TTC549 (cell line): Measurements from ENCODE around the gene POLE.

Experiments
- FAIRE-seq: peaks from 2 replicates; lab custom pipeline; 2012; peaks lifted over from hg19 to GRCh38; lab: Jason Lieb, UNC

The POLE gene

DNA sequence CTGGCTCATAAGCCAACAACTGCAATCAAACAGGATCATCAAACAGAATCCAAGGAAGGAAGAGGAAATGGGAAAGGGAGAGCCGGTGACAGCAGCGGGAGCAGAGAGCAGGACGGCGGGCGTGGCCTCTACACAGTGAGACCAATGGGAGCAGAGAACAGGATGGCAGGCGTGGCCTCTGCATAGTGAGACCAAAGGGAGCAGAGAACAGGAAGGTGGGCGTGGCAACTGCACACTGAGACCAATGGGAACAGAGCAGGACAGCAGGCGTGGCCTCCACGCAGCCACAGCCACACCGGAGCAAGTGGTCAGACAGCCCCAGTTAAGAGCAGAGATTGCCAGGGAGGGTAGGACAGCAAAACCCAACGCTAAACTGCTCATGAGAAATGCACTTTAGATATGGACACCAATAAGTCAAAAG, 93.2 kb downstream of the POLE start:
- FAIRE-seq, result peak; percentile 93

DNA sequence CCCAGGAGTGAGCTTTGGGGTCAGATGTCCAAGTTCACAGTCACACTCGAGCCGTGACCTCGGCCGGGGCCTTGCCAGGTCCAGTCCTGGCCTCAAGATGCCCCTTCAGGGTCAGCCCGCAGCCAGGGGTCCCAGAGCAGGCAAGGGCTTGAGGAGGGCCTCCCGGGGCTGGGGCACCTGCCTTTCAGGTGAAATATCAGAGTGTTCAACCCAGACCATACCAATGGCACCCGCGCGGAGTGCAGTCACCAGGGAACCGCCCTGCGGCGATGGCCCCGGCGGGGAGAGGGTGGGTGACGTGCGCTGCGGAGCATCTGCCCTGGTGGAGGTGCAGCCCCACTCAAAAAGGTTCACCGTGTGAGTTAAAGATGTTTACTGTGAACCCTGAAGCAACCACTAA, 93.6 kb downstream of the POLE start:
- no peak for FAIRE-seq

DNA sequence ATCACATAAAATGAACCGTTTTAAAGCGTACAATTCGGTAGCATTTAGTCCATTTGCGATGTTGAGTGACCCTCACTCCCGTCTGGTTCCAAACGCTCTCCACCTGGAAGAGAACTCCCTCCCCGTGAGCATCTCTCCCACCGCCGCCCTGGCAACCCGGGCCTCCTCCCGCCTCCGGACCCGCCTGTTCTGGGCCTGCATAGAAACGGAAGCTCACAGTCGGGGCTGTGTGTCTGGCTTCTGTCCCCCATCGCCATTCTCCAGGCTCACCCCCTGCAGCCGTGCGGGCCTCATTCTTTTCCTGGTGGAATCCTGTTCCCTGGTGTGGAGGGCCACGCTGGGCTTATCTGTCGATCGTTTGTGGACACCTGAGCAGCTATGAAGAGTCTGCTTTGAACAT, 94.1 kb downstream of the POLE start:
- FAIRE-seq, result no peak

DNA sequence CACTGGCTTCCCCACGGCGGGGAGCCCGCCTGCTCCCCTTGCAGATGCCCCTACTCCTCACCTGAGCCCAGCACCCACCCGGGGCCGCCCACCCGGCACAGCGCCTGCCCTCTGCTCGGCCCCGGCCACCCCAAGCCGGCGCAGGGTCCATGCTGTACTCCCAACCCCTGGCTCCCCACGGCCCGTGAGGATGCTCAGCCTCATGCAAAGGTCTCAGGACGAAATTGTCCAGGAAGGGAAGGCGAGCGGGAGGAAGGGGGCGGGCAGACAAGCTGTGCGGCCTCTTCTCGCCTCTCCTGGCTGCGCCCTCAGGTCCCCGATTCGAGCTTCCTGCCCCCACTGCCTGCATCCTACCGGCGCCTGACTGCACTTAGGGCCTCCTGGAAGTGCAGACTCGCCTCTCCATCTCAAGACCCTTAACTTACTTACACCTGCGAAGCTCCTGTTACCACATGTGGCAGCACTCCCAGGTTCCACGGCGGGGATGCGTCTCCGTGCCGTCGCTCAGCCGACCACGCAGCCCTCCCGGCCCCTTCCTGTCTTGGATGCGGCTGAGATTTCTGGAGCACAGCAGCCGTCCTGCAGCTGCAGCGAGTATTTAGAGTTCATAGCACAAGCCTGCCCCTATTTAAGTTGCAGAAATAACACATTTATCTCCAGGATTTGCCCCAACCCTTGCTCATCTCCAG, 94.7 kb downstream of the POLE start:
- no peak for FAIRE-seq

DNA sequence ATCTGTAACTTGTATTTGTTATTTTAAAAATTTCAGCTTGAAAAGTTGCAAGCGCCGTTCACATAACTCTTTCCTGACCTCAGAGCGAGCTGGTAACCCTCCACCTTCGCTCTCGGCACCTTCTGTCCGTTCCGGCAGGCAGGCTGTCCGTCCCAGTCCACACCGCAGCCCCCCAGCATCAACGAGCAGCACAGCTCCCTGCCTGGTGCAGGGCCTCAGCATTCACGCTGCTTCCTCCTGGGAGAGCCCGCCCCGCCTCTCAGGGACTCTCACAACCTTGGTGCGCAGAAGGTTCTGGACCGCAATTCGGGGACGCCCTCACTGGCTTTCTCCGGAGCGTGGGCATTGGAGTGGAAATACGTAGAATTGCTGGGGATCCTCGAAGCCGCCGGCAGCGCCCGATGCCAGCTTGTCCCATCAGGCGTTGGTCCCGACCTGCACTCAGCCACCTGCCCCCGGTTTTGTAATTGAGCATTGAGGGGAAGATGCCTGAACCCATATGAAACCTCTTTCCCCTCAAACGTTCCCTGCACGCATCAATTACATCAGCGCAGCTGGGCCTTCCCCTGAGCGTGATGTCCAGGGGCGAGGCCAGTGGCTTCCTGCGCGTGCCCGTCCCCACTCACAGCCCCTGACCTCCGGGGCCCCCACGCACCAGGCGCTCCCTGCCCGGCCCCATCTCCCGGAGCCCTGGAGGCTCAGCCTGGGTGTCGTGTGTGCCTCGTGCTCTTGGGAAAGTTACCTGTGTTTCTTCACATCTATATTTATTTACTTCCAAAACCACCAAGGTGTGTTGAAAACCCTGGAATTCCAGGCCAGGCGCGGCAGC, 95.8 kb downstream of the POLE start:
- no peak for FAIRE-seq

DNA sequence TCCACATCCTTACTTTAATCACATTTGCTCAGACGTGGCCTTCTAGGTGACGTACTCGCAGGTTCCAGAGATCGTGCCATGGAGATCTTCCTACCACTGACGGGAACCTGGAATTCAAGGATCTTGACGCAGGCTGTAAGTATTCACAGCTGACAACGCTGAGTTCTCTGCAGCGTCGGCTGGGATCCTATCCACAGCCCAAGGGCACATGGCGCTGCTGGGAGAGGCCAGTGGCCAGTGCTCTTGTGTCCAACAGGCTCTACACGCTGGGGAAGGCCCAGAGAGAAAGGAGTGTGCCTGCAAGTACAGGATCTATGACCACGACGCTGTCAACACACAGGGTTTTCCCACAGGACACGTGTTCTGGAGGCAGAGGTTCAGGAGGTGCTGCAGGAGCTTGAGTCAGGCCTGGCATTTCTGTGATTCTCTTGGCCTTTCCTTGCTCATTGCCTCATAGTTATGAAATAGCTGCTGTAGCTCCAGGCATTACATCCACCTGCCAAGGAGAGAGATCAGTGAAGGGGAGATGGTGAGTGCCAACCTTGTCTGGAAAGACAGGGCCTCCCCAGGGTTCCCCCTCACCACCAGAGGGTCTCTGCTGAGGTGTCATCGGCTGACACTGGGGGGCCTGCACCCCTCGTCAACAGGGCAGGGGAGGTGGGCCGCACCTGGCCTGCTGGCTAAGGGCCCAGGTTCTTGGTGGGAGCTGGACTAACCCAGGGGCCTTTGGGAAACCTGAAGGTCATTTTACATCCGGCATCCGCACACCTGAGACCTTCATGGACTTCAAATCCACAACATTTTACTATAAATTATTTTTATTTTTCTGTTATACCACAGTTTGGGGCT, 98.1 kb downstream of the POLE start:
- FAIRE-seq, result no peak

DNA sequence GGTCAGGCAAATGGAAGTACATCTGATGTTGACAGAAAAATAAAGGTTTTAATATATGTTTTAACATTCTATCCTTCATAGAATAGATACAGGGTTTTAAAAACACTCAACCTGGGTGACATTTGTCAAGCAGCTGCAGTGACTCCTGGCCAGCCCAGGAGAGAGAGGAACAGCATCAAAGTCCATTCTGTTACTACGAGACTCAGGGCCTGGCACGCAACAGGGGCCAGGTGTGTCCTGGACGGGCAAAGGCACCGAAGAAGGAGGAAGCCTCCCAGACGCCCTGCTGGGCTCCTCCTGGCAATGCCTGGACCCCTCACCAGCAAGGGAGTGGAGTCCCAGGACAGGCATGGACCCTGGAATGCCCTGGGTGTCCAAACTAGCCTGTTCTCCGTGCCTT, 98.8 kb downstream of the POLE start:
- FAIRE-seq, result no peak

DNA sequence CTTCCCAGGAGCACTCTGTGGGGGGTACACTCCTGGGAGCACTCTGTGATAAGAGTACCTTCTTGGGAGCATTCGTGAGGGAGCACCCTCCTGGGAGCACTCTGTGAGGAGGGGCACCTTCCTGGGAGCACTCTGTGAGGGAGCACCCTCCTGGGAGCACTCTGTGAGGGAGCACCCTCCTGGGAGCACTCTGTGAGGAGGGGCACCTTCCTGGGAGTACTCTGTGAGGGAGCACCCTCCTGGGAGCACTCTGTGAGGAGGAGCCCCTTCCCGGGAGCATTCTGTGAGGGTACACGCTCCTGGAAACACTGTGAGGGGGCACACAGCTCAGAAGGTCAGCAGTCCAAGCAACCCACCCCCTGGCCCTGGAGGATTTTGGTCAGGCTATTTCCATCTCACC, 99.4 kb downstream of the POLE start:
- no peak for FAIRE-seq

DNA sequence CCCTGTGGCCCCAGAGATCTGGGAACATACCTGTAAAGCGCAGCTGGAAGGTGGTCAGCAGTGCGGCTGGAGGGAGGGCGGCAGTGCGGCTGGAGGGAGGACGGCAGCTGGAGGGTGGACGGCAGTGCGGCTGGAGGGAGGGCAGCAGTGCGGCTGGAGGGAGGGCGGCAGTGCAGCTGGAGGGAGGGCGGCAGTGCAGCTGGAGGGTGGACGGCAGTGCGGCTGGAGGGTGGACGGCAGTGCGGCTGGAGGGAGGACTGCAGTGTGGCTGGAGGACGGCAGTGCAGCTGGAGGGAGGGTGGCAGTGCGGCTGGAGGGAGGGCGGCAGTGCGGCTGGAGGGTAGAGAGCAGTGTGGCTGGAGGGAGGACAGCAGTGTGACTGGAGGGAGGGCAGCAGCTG, 100.2 kb downstream of the POLE start:
- FAIRE-seq, result no peak

DNA sequence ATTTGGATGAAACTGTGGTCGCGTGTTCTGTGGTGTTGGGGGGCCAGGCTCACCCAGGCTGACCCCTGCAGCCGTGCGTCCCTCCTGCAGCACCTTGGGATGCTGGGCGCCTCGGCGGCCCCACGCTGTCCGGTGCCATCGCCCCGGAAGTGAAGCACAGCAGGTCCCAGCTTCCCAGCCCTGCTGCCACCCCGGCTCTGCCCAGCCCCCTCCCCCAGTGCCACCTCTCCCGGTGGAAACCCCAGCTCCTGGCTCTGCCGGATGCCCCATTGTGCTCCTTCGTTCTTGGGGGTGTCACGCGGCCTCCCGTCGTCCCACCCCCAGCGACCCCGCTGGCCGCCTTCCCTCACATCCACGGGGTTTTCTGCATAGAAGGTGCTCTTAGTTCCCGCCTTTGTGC, 102.0 kb downstream of the POLE start:
- FAIRE-seq, result no peak

DNA sequence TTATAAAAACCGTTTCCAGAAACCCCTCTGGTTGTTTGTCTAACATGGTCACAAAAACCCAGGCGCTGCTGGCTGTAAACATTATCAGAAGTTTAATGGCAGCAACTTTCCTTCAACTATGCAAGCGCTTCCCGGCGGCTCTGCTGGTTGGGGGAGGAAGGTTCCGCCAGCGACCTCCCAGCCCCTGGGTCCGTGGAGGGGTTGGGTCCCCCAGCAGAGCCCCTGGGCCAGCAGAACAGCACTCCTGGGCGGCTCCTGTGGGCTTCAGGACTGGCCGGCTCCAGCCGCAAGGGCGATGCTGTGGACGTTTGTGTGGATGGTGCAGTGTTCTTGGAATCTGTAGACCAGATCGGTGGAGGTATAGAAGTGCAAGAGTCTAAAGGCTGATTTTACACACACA, 102.7 kb downstream of the POLE start:
- FAIRE-seq, result no peak

DNA sequence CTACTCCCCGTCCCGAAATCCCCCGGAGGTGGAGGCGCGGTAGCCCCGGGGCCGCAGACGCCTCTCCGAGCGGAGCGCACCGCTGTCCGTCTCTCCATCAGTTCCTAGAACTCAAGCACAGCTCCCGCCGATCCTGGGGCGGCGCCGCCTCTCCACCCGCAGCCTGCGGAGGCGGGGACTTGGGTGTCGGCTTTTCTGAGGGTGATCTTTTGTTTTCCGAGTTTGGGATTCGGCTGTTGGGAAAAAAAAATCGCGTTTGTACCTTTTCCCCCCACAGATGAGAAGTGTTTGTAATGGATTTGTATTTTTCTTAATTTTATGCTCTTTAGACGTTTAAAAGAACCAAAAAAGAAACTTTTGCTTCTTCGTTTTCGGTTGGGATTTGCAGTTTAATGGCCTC, 103.4 kb downstream of the POLE start:
- no peak for FAIRE-seq

DNA sequence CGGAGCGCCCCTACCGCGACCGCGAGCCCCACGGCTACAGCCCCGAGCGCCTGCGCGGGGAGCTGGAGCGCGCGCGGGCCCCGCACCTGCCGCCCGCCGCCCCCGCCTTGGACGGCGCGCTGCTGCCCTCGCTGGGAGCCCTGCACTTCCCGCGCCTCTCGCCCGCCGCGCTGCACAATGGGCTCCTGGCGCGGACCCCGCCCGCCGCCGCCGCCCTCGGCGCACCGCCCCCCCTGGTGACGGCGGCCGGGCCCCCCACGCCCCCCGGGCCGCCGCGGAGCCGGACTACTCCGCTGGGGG, 103.8 kb downstream of the POLE start:
- FAIRE-seq, result no peak

DNA sequence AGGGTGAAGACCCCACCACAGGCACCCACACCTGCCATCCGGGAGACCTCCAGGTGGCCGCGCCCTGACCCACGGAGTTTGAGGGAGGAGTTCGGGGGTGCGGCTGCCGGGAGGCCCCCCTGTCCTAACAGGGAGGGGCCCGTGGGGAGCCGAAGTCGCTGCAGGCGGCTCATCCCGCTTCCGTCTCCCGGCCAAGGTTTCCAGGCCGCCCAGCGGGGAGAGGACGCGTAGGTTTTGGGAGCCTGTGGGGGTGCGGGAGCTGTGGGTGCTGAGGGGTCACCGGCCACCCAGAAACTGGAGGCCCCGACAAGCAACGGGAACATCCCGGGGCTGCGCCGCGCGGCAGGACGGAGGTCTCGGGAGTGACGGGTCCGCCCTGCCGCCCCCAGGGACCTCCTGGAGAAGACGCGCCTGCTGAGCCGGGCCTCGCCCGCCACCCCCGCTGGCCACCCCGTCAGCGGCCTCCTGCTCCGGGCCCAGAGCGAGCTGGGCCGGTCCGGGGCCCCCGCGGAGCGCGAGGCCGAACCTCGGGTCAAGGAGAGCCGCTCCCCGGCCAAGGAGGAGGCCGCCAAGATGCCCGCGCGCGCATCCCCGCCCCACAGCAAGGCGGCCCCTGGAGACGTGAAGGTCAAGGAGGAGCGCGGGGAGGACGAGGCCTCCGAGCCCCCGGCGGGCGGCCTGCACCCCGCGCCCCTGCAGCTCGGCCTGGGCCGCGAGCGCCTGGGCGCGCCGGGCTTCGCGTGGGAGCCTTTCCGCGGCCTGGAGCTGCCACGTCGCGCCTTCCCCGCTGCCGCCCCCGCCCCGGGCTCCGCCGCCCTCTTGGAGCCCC, 104.3 kb downstream of the POLE start:
- FAIRE-seq, result no peak

DNA sequence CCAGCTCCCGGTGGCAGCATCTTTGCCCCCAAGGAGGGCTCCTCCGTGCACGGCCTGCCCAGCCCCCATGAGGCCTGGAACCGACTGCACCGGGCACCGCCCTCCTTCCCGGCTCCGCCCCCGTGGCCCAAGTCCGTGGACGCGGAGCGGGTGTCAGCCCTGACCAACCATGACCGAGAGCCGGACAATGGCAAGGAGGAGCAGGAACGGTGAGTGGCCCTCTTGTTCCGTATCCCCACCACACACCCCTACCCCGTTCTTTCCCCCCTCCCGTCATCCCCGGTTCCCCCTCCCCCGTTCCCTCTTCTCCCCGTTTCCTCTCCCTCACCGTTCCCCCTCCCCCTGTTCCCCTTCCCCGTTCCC, 105.1 kb downstream of the POLE start:
- FAIRE-seq, result no peak

DNA sequence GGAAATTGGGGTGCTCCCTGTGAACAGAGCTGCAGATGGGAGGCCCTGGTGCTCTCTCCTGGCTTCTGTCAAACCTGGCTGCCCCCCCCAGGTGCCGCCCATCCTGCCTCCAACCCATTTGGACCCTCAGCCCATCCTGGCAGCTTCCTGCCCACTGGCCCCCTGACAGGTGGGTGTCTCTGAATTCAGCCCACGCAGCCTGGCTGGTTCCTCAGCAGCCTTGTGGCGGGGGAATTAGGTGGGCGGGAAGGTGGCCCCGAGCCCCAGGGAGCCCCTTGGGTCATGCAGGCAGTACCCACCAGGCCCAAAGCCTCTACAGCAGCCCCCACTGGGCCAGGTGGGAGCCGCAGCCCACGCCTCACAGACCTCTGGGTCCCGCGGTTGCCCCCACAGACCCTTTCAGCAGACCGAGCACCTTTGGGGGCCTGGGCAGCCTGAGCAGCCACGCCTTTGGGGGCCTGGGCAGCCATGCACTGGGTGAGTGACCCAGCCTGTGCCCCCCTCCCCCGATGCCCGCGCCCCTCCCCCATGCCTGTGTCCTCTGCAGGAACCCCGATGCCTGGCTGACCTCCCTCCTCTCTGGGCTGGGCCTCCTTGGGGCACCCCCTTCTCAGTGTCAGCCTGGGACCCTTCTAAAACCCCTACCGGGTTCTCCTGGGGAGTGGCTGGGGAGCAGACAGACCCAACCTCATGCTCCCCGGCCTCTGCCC, 105.6 kb downstream of the POLE start:
- no peak for FAIRE-seq

DNA sequence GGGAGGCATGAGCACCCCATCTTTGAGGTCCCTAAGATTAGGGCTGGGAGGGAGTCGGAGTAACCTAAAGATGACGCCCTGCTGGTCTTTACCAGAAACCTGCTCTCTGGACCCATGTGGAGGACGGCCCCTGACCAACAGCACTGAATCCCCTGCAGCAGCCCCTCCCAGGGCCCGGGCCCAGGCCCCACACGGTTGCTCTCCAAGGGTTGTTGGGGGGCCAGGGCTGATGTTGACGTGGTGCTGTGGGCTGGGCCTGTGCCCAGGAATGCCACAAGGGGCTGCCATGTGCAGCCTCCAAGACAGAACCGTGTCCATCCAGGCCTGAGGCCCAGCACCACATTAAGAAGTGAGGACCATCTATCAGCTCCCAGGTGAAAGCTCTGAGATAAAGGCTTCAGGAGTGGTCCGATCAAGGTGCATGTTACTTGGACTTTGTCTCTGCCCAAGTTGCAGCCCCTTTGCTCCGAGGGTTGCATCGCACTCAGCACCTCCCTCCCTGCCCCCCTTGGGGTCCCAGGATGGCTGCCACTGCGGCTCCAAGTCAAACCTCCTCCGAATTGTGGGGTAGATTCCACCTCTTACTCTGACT, 106.3 kb downstream of the POLE start:
- no peak for FAIRE-seq

DNA sequence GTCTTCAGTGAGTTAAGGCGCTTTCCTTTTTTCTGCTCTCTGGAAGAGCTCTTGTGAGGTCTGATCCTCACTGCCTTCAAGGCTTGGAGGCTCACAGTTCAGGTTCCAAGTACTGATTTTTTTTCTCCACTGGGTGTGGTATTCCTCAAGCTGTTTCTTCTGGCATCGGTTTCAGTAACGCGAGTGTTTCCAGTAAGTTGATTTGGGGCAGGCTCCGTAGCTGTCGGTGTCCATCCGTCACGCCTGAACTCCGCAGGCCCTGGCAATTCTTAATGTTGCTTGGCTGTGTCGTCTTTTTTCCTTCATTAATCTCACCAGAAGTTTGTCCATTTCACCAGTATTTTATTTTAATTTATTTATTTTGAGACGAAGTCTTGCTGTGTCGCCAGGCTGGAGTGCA, 107.4 kb downstream of the POLE start:
- FAIRE-seq, result no peak

DNA sequence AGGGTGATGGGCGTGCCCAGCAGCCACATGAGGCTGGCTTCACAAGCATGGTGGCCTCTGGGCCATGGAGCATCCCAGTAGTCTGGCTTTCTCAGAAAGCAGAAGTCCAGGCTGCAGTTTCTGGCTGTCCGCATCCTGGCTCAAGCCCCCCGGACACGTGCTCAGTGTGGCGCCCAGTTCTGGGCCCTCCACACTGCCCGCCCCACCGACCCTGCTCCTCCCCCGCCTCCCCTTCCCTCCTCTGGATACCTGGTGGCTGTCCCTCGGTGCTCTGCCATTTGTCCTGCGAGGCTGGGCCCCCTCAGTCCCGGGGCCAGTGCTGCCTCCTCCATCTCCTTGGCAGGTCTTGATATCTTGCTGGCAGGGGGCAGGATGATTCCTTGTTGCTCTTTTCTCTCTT, 108.3 kb downstream of the POLE start:
- FAIRE-seq, result no peak

DNA sequence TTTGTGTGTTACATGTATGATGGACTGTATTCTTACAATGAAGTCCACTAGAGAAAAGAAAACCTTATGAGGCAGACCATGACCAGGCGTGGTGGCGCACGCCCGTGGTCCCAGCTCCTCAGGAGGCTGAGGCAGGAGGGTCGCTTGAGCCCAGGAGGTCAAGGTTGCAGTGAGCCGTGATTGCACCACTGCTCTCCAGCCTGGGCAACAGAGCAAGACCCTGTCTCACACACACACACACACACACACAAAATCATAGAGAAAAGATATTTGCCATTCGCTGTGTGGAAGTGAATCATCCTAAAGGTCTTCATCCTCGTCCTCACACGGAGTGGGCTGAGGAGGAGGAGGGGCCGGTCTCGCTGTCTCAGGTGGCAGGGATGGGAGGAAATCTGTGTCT, 109.0 kb downstream of the POLE start:
- FAIRE-seq, result no peak

DNA sequence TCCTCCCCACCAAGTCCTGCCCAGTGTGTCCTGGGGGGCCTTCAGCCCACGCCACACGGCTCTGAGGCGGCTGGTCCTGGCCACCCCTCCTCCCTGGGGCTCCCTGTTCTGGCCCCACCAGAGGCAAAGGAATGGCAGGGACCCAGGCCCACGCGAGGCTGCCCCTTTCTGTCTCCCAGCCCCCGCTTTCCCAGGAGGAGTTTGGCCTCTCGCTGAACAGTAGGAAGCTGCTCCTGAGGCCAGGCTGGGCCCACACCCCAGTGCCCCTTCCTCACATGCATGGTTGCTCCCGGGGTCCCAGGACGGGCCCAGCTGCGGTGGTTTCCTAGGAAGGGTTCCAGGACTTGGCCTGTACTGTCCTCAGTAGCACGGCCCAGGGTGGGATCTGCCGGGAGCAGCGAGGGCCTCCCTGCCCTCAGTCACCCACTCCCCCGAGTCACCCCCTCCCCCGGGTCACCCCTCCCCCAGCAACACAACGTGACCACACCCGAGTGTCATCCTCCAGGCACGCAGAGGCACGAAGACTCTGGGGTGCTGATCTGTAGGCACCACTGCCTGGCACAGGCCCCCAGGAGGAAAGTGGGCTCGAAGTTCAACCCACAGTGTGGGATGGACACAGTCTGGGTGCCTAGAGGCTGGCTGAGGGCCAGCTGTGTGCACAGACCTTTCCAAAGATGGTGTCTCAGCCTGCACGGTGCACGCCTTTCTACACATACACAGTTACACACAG, 109.8 kb downstream of the POLE start:
- FAIRE-seq, result no peak
